Stimulated activated CD8-positive, alpha-beta memory T cell treated with anti-CD3 and anti-CD28 coated beads, Interleukin-2, amount 100 ng/mL, for 1 hour (primary cell): ENCODE measurements around the gene TMEM175.

ENCODE experiments used
- DNase-seq, 2 donors: peaks; one replicate each; pipeline ENCODE4 v3.0.0-alpha.2; 2020; ENCODE audit warnings: low read depth in 2 of 2

Gene TMEM175

GRCh38 chr4:899556-899906 lies 32.7 kb upstream of the TMEM175 start:
- DNase-seq = no peak

- no peak for DNase-seq
Observed at GRCh38 chr4:900073-900472, 32.2 kb upstream of the TMEM175 start.

GRCh38 chr4:900721-901120 lies 31.5 kb upstream of the TMEM175 start:
- no peak for DNase-seq

GRCh38 chr4:901192-901910 lies 30.9 kb upstream of the TMEM175 start:
- no peak for DNase-seq

- no peak for DNase-seq
Observed at GRCh38 chr4:903066-904046, 28.9 kb upstream of the TMEM175 start.

- no peak for DNase-seq
Observed at GRCh38 chr4:905485-906338, 26.5 kb upstream of the TMEM175 start.

GRCh38 chr4:906339-907102 lies 25.7 kb upstream of the TMEM175 start:
- DNase-seq = no peak

- no peak for DNase-seq
Observed at GRCh38 chr4:907103-907400, 25.2 kb upstream of the TMEM175 start.

GRCh38 chr4:907691-908425 lies 24.4 kb upstream of the TMEM175 start:
- DNase-seq = no peak

GRCh38 chr4:909131-909571 lies 23.1 kb upstream of the TMEM175 start:
- no peak for DNase-seq

GRCh38 chr4:909821-910220 lies 22.4 kb upstream of the TMEM175 start:
- no peak for DNase-seq

- DNase-seq = no peak
Observed at GRCh38 chr4:910366-911091, 21.7 kb upstream of the TMEM175 start.

- no peak for DNase-seq
Observed at GRCh38 chr4:911221-911751, 21.0 kb upstream of the TMEM175 start.

- DNase-seq = no peak
Observed at GRCh38 chr4:911871-912490, 20.3 kb upstream of the TMEM175 start.

GRCh38 chr4:912548-913279 lies 19.5 kb upstream of the TMEM175 start:
- DNase-seq = no peak

- DNase-seq = no peak
Observed at GRCh38 chr4:913280-913618, 19.0 kb upstream of the TMEM175 start.

GRCh38 chr4:914531-914930 lies 17.7 kb upstream of the TMEM175 start:
- no peak for DNase-seq

- no peak for DNase-seq
Observed at GRCh38 chr4:915041-915474, 17.2 kb upstream of the TMEM175 start.

GRCh38 chr4:915595-915994 lies 16.7 kb upstream of the TMEM175 start:
- DNase-seq = no peak
